H1 (cell line): ENCODE data around the gene RDH5.

ENCODE experiments used
- EP300 ChIP-seq, 2 experiments: IDR thresholded peaks; 1 replicate in 1 of 2; 2 replicates in 1 of 2; pipeline ENCODE4 v1.6.1; 2011 to 2012; ENCODE audit warnings: low read depth in 2 of 2, low read length in 2 of 2, mild to moderate bottlenecking in 2 of 2, borderline replicate concordance in 1 of 2, inconsistent platforms in 1 of 2, moderate library complexity in 1 of 2
- EZH2 ChIP-seq: fragments of 200-600 bp; sonication (generic); IDR thresholded peaks from 2 replicates; pipeline ENCODE4 v1.7.1; 2012; ENCODE audit warnings: low read depth, mild to moderate bottlenecking, moderate library complexity, low read length, inconsistent platforms; ENCODE audit not compliant: severe bottlenecking
- JUND ChIP-seq: IDR thresholded peaks from 2 replicates; pipeline ENCODE4 v1.6.1; 2011; ENCODE audit warnings: mild to moderate bottlenecking, improper control_type of control experiment, low read length
- POLR2A ChIP-seq, 2 experiments: IDR thresholded peaks; 1 replicate in 1 of 2; 2 replicates in 1 of 2; pipeline ENCODE4 v1.6.1; 2011; ENCODE audit warnings: low read depth in 2 of 2, low read length in 2 of 2, mild to moderate bottlenecking in 2 of 2; ENCODE audit errors: control extremely low read depth in 1 of 2
- RAD21 ChIP-seq, 2 experiments: IDR thresholded peaks in 1 of 2; conservative IDR thresholded peaks in 1 of 2; 2 replicates each; pipeline ENCODE4 v1.6.1; 2011; ENCODE audit warnings: low read depth in 2 of 2, low read length in 2 of 2, improper control_type of control experiment in 1 of 2, inconsistent platforms in 1 of 2, mild to moderate bottlenecking in 1 of 2, moderate library complexity in 1 of 2
- TEAD4 ChIP-seq: IDR thresholded peaks from 2 replicates; pipeline ENCODE4 v1.6.1; 2012; ENCODE audit warnings: low read depth, low read length, inconsistent platforms, mixed read lengths
- TF ChIP-seq, protein P1 (sequence below), 3 experiments: IDR thresholded peaks; 1 replicate in 2 of 3; 2 replicates in 1 of 3; pipeline versions ENCODE4 v1.5.1 to v1.6.1; 2011; ENCODE audit warnings: low read length in 3 of 3, mild to moderate bottlenecking in 3 of 3, inconsistent platforms in 2 of 3, low read depth in 1 of 3, moderate library complexity in 1 of 3; ENCODE audit not compliant: insufficient read depth in 1 of 3; ENCODE audit errors: control extremely low read depth in 1 of 3

DNA sequence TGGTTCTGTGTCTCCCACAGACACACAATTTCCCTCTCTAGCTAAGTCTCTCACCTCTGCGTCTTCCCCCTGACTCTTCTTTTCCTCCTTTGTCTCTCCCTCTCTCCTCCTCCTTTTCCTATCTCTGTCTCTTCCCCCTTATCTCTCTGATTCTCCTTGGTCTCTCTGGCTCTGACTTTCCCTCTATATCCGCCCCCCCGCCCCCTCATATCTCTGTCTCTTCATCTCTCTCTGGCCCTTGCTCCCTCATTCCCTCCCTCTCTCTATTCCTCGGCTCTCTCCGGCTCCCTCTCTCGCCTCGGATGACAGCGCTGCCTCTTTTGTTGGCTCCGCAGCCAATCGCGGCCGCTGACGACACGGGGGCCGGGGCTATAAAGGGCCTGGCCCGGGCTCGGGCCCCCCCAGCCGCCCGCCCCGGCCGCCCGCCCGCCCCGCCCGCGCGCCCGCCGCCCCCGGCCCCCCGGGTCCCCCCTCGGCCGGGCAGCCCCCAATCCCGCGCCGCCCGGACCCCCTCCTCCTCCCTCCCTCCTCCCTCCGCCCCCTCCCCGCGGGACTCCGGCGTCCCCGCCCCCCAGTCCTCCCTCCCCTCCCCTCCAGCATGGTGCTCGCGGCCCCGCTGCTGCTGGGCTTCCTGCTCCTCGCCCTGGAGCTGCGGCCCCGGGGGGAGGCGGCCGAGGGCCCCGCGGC is 22.7 kb downstream of the RDH5 start, which contains the start of gene GDF11:
- TF ChIP-seq, protein P1, sequence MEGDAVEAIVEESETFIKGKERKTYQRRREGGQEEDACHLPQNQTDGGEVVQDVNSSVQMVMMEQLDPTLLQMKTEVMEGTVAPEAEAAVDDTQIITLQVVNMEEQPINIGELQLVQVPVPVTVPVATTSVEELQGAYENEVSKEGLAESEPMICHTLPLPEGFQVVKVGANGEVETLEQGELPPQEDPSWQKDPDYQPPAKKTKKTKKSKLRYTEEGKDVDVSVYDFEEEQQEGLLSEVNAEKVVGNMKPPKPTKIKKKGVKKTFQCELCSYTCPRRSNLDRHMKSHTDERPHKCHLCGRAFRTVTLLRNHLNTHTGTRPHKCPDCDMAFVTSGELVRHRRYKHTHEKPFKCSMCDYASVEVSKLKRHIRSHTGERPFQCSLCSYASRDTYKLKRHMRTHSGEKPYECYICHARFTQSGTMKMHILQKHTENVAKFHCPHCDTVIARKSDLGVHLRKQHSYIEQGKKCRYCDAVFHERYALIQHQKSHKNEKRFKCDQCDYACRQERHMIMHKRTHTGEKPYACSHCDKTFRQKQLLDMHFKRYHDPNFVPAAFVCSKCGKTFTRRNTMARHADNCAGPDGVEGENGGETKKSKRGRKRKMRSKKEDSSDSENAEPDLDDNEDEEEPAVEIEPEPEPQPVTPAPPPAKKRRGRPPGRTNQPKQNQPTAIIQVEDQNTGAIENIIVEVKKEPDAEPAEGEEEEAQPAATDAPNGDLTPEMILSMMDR (IDR thresholded peaks at IDR 0.05; ENCODE audit: control extremely low read depth in 1 of 3, insufficient read depth in 1 of 3, low read depth in 1 of 3, low read length in 3 of 3), result no peak
- TF ChIP-seq EZH2 (no peak), POLR2A (IDR thresholded peaks at IDR 0.05; ENCODE audit: control extremely low read depth in 1 of 2, low read depth in 2 of 2, low read length in 2 of 2) (no peak), JUND (no peak), TEAD4 (no peak), EP300 (IDR thresholded peaks at IDR 0.05; ENCODE audit: borderline replicate concordance in 1 of 2, low read depth in 2 of 2, low read length in 2 of 2) (no peak), RAD21 (IDR thresholded peaks at IDR 0.05 in 1 of 2, conservative IDR thresholded peaks at IDR 0.05 in 1 of 2; ENCODE audit: low read depth in 2 of 2, low read length in 2 of 2) (no peak)
